WTC11 (cell line): ENCODE measurements around the gene PLD1. TPM values are rescaled to one million over a fixed set of nuclear protein-coding genes. Genes with fewer than 3 reads are reported as not detected.
A peak's percentile ranks its signal among the peaks of the same experiment; 100 is the strongest.
"Not testable (repeated sequence)": the region's sequence is repeated elsewhere in the genome, so short reads cannot be mapped to it uniquely, and the experiment has no call there.

Source experiments
- ATAC-seq: fragments of 200-7000 bp; cut with Tn5 transposase; 2 replicates; pipeline ENCODE4 v1.10.0; 2021; ENCODE audit warnings: mild to moderate bottlenecking, moderate library complexity
- CTCF ChIA-PET: fragments of 300-600 bp; sonication (Branson Sonifier 250); formaldehyde crosslinking; loops from one replicate; lab custom pipeline; 2021; ENCODE audit warnings: antibody characterized with exemption; lab: Charles Lee
- POLR2A ChIA-PET: fragments of 350-600 bp; sonication (Branson Sonifier 250); formaldehyde crosslinking; loops from one replicate; lab custom pipeline; 2021; ENCODE audit warnings: antibody characterized with exemption; lab: Charles Lee
- DNase-seq: peaks from one replicate; pipeline ENCODE4 v3.0.0; 2021; ENCODE audit warnings: low spot score
- H3K27ac Mint-ChIP-seq: 2 replicates; pipeline ENCODE4 v1.8.0; 2021; ENCODE audit warnings: mixed read lengths
- H3K27me3 Mint-ChIP-seq: 2 replicates; pipeline ENCODE4 v1.8.0; 2021; ENCODE audit warnings: low read depth, mild to moderate bottlenecking, moderate library complexity, mixed read lengths
- H3K36me3 Mint-ChIP-seq: 2 replicates; pipeline ENCODE4 v1.8.0; 2021; ENCODE audit warnings: mixed read lengths
- H3K4me1 Mint-ChIP-seq: 2 replicates; pipeline ENCODE4 v1.8.0; 2022; ENCODE audit warnings: mixed read lengths
- H3K4me3 Mint-ChIP-seq: 2 replicates; pipeline ENCODE4 v1.8.0; 2021; ENCODE audit warnings: mild to moderate bottlenecking, moderate library complexity, mixed read lengths
- H3K9me3 Mint-ChIP-seq: 2 replicates; pipeline ENCODE4 v1.8.0; 2021; ENCODE audit warnings: mixed read lengths
- EMX1 ChIP-seq: fragments of 250-450 bp; sonication (Bioruptor Pico); IDR thresholded peaks from 2 replicates; pipeline ENCODE4 v1.8.0; 2021; ENCODE audit warnings: mild to moderate bottlenecking
- ESRRA ChIP-seq: sonication (generic); formaldehyde crosslinking; IDR thresholded peaks from 2 replicates; pipeline ENCODE4 v1.8.1; 2022; ENCODE audit warnings: mild to moderate bottlenecking, missing genetic modification reagents, borderline replicate concordance
- NFE2L1 ChIP-seq: sonication (generic); formaldehyde crosslinking; IDR thresholded peaks from 2 replicates; pipeline ENCODE4 v1.8.1; 2023; ENCODE audit warnings: missing genetic modification reagents
- ZBTB21 ChIP-seq: sonication (generic); formaldehyde crosslinking; IDR thresholded peaks from 2 replicates; pipeline ENCODE4 v1.8.1; 2023; ENCODE audit warnings: mild to moderate bottlenecking, missing genetic modification reagents, borderline replicate concordance
- ZNF219 ChIP-seq: sonication (generic); formaldehyde crosslinking; IDR thresholded peaks from 2 replicates; pipeline ENCODE4 v1.8.0; 2023; ENCODE audit warnings: missing genetic modification reagents, mild to moderate bottlenecking, borderline replicate concordance
- ZNF423 ChIP-seq: fragments of 250-450 bp; sonication (Bioruptor Pico); IDR thresholded peaks from 2 replicates; pipeline ENCODE4 v2.1.2; 2022; ENCODE audit warnings: mild to moderate bottlenecking, moderate library complexity
- total RNA-seq: library from RNA; stranded (reverse); gene quantifications from 3 replicates; pipeline ENCODE4 v1.2.3, GENCODE V29; 2021
- TF ChIP-seq, protein P1 (sequence below): sonication (generic); formaldehyde crosslinking; IDR thresholded peaks from 2 replicates; pipeline ENCODE4 v1.8.0; 2022; ENCODE audit warnings: mild to moderate bottlenecking, missing genetic modification reagents
- TF ChIP-seq, protein P2 (sequence below): fragments of 250-450 bp; sonication (Bioruptor Pico); IDR thresholded peaks from 2 replicates; pipeline ENCODE4 v1.9.0; 2021; ENCODE audit warnings: mild to moderate bottlenecking
- TF ChIP-seq, protein P3 (sequence below): sonication (generic); formaldehyde crosslinking; IDR thresholded peaks from 2 replicates; pipeline ENCODE4 v1.8.1; 2023; ENCODE audit warnings: mild to moderate bottlenecking, missing genetic modification reagents, moderate library complexity
- TF ChIP-seq, protein P4 (sequence below): sonication (generic); formaldehyde crosslinking; IDR thresholded peaks from 2 replicates; pipeline ENCODE4 v1.8.0; 2022; ENCODE audit warnings: mild to moderate bottlenecking, missing genetic modification reagents
- TF ChIP-seq, protein P5 (sequence below): sonication (generic); formaldehyde crosslinking; conservative IDR thresholded peaks from 2 replicates; pipeline ENCODE4 v1.8.1; 2022; ENCODE audit warnings: mild to moderate bottlenecking, missing genetic modification reagents
- TF ChIP-seq, protein P6 (sequence below): fragments of 200-600 bp; IDR thresholded peaks from 2 replicates; pipeline ENCODE4 v1.8.0; 2022; ENCODE audit warnings: antibody characterized with exemption

PLD1 gene
- total RNA-seq, 1 experiment from 2014 or later, result 4.0 TPM

DNA sequence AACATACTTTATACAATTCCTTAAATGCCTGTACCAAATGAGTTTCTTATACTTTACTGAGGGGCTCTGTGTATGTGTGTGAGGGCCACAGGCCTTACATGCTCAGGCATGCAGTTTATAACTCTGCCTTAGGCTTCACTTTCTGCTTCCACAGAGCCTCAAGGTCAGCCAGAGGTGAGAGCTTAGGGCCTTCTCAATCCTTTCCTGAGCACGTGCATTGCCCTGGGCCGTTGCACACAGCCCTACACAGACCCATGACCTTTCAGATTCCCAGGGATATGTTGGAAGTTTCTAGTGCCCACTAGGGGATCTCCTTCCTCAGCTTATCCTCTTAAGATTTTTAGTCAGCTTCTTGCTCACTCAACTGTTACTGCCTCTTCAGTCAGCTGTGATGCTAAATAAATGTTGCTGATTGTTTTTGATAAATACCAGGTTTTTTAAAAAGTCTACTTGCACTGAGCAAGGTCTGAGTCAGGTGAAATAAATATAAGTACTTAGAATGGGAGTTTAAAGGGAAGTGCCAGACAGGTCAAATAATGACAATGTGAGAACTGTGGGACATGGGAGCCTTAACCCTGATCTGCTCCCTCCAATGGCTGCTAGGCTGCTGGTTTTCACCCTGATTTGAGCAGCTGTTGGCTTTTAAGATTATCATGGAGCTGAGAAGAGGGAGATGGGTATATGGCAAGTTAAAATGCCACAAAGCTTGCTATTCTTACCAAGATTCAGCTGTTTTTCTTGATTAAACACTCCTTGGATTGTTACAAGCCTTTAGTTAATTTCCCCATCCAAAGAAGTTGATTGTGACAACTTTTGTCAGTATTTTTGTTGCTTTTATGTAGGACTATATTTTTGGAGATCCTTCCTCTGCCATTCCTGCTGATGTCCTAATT lies 169.5 kb downstream of the PLD1 start:
- no peaks in the 10 kb centered on the region for H3K27me3 Mint-ChIP-seq
- peak; percentile 98 for ATAC-seq
- no peak overlapping the region for H3K27ac Mint-ChIP-seq
- 0 out of 2 replicates have a peak, but pooled peaks cover 3% of the 10 kb centered on the region for H3K36me3 Mint-ChIP-seq
- H3K9me3 Mint-ChIP-seq, result peaks cover 7% of the 10 kb centered on the region
- peak; percentile 23 for DNase-seq
- no peaks in the 10 kb centered on the region for H3K4me1 Mint-ChIP-seq
- TF ChIP-seq NFE2L1 (CRISPR knock-in tag), result no peak
- peak; percentile 59; the same call in 1 of the 2 replicates for TF ChIP-seq ESRRA (CRISPR knock-in tag)
- TF ChIP-seq, protein P1, sequence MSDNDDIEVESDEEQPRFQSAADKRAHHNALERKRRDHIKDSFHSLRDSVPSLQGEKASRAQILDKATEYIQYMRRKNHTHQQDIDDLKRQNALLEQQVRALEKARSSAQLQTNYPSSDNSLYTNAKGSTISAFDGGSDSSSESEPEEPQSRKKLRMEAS (CRISPR knock-in tag), result peak; percentile 37; the same call in 1 of the 2 replicates
- ChIA-PET POLR2A (no interaction called here), CTCF (interaction anchor here (0.6 to 2.7 kb wide), 6 partner anchors 26 to 591 kb away, joined by 3 to 30 read pairs (median 3); no protein-coding TSS in a partner anchor)
- H3K4me3 Mint-ChIP-seq, result no peak overlapping the region

DNA sequence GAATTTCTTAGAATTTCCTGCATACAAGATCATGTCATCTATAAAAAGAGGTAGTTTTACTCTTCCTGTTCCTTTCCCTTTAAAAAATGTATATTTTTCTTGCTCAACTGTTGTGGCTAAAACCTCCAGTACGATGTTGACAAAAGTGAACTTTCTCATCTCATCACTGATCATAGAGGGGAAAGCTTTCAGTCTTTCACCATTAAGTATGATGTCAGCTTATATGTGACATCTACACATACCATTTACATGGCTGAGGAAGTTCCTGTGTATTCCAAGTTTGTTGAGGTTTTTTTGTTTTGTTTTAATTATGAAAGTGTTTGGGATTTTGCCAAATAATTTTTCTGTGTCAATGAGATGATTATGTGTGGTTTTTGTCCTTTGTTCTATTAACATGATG lies 173.6 kb downstream of the PLD1 start:
- Mint-ChIP-seq H3K9me3 (peaks cover 10% of the 10 kb centered on the region), H3K4me1 (no peaks in the 10 kb centered on the region), H3K4me3 (no peak overlapping the region), H3K27ac (no peak overlapping the region), H3K27me3 (no peaks in the 10 kb centered on the region), H3K36me3 (0 out of 2 replicates have a peak, but pooled peaks cover 3% of the 10 kb centered on the region)
- no peak for TF ChIP-seq EMX1 (CRISPR knock-in tag)
- DNase-seq (no peak), ATAC-seq (no peak)
- POLR2A ChIA-PET, result no interaction called here
- CTCF ChIA-PET, result no interaction called here

DNA sequence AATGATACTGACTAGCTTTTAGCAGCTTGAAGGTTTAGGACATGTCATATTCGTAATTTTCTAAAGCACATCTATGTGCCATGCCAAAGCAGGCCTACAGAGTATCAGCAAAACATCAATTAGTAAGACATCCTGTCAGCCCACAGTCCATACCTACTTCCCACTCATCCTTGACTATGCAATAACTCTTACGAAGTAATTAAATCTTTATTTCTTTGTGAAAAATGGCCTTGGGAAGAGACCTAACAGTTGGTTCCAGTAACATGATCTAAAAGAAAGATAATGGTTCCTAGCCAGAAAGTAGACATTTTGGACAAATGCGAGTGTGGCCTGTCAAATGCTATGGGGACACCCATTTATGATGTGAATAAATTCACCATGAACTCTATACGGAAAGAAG lies 177.5 kb downstream of the PLD1 start:
- no peak for ATAC-seq
- Mint-ChIP-seq H3K27ac (no peak overlapping the region), H3K27me3 (no peaks in the 10 kb centered on the region), H3K36me3 (0 out of 2 replicates have a peak, but pooled peaks cover 3% of the 10 kb centered on the region), H3K9me3 (peaks cover 10% of the 10 kb centered on the region), H3K4me3 (no peak overlapping the region), H3K4me1 (no peaks in the 10 kb centered on the region)
- TF ChIP-seq, protein P2, sequence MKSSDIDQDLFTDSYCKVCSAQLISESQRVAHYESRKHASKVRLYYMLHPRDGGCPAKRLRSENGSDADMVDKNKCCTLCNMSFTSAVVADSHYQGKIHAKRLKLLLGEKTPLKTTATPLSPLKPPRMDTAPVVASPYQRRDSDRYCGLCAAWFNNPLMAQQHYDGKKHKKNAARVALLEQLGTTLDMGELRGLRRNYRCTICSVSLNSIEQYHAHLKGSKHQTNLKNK, result no peak
- TF ChIP-seq ZNF423 (CRISPR knock-in tag) (no peak), ZNF219 (CRISPR knock-in tag) (no peak), ZBTB21 (CRISPR knock-in tag) (no peak), ESRRA (CRISPR knock-in tag) (no peak)
- TF ChIP-seq, protein P3, sequence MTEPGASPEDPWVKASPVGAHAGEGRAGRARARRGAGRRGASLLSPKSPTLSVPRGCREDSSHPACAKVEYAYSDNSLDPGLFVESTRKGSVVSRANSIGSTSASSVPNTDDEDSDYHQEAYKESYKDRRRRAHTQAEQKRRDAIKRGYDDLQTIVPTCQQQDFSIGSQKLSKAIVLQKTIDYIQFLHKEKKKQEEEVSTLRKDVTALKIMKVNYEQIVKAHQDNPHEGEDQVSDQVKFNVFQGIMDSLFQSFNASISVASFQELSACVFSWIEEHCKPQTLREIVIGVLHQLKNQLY (CRISPR knock-in tag), result no peak
- TF ChIP-seq, protein P4, sequence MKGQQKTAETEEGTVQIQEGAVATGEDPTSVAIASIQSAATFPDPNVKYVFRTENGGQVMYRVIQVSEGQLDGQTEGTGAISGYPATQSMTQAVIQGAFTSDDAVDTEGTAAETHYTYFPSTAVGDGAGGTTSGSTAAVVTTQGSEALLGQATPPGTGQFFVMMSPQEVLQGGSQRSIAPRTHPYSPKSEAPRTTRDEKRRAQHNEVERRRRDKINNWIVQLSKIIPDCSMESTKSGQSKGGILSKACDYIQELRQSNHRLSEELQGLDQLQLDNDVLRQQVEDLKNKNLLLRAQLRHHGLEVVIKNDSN (CRISPR knock-in tag), result no peak
- TF ChIP-seq, protein P5, sequence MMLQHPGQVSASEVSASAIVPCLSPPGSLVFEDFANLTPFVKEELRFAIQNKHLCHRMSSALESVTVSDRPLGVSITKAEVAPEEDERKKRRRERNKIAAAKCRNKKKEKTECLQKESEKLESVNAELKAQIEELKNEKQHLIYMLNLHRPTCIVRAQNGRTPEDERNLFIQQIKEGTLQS, result no peak
- TF ChIP-seq, protein P6, sequence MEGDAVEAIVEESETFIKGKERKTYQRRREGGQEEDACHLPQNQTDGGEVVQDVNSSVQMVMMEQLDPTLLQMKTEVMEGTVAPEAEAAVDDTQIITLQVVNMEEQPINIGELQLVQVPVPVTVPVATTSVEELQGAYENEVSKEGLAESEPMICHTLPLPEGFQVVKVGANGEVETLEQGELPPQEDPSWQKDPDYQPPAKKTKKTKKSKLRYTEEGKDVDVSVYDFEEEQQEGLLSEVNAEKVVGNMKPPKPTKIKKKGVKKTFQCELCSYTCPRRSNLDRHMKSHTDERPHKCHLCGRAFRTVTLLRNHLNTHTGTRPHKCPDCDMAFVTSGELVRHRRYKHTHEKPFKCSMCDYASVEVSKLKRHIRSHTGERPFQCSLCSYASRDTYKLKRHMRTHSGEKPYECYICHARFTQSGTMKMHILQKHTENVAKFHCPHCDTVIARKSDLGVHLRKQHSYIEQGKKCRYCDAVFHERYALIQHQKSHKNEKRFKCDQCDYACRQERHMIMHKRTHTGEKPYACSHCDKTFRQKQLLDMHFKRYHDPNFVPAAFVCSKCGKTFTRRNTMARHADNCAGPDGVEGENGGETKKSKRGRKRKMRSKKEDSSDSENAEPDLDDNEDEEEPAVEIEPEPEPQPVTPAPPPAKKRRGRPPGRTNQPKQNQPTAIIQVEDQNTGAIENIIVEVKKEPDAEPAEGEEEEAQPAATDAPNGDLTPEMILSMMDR, result no peak
- POLR2A ChIA-PET, result no interaction called here
- DNase-seq, result no peak
- CTCF ChIA-PET, result interaction anchor here (1.0 kb wide), 1 partner anchor 18 kb away, joined by 4 read pairs; no protein-coding TSS in a partner anchor

DNA sequence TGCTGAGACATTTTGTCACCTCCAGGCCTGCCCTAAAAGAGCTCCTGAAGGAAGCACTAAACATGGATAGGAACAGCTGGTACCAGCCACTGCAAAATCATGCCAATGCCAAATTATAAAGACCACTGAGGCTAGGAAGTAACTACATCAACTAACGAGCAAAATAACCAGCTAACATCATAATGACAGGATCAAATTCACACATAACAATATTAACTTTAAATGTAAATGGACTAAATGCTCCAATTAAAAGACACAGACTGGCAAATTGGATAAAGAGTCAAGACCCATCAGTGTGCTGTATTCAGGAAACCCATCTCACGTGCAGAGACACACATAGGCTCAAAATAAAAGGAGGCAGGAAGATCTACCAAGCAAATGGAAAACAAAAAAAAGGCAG lies 183.5 kb downstream of the PLD1 start:
- CTCF ChIA-PET, H3K4me3 Mint-ChIP-seq, H3K27ac Mint-ChIP-seq, H3K27me3 Mint-ChIP-seq, DNase-seq, ATAC-seq, H3K4me1 Mint-ChIP-seq, POLR2A ChIA-PET: not testable (repeated sequence)
- Mint-ChIP-seq H3K9me3 (peaks cover 31% of the 10 kb centered on the region), H3K36me3 (peaks cover 26% of the 10 kb centered on the region)
